Activated gamma-delta T cell treated with Interleukin-2 at 50 U/mL for 16 hours (primary cell): ENCODE measurements around the gene MTX1.

Experiments used
- DNase-seq: peaks from one replicate; pipeline ENCODE4 v3.0.0-alpha.2; 2020

MTX1 gene

GRCh38 chr1:155174324-155175280 lies 33.9 kb upstream of the MTX1 start:
- DNase-seq: peak; percentile 44

- DNase-seq: no peak
These were observed 33.1 kb upstream of the MTX1 start for GRCh38 chr1:155175281-155175926.

- no peak for DNase-seq
These were observed 32.5 kb upstream of the MTX1 start for GRCh38 chr1:155175927-155176371.

GRCh38 chr1:155176544-155177071 lies 31.9 kb upstream of the MTX1 start:
- peak; percentile 85 for DNase-seq

GRCh38 chr1:155177192-155177917 lies 31.1 kb upstream of the MTX1 start:
- no peak for DNase-seq

GRCh38 chr1:155177918-155178281 lies 30.6 kb upstream of the MTX1 start:
- no peak for DNase-seq

- DNase-seq: no peak
These were observed 29.9 kb upstream of the MTX1 start for GRCh38 chr1:155178441-155179111.

GRCh38 chr1:155179112-155180031 lies 29.1 kb upstream of the MTX1 start:
- DNase-seq: no peak

- DNase-seq: no peak
These were observed 27.0 kb upstream of the MTX1 start for GRCh38 chr1:155181371-155182051.

GRCh38 chr1:155182052-155182550 lies 26.4 kb upstream of the MTX1 start:
- DNase-seq: no peak

GRCh38 chr1:155183775-155184221 lies 24.7 kb upstream of the MTX1 start:
- DNase-seq: no peak

- no peak for DNase-seq
These were observed 24.1 kb upstream of the MTX1 start for GRCh38 chr1:155184351-155184811.

GRCh38 chr1:155184835-155185782 lies 23.4 kb upstream of the MTX1 start:
- no peak for DNase-seq

GRCh38 chr1:155185783-155186066 lies 22.8 kb upstream of the MTX1 start:
- DNase-seq: no peak

GRCh38 chr1:155186067-155186793 lies 22.3 kb upstream of the MTX1 start:
- DNase-seq: no peak

- DNase-seq: no peak
These were observed 21.6 kb upstream of the MTX1 start for GRCh38 chr1:155186794-155187455.

GRCh38 chr1:155187456-155187891 lies 21.0 kb upstream of the MTX1 start:
- DNase-seq: no peak

- no peak for DNase-seq
These were observed 20.2 kb upstream of the MTX1 start for GRCh38 chr1:155188268-155188667.
